GM23338 (cell line): ENCODE data around the gene NKAIN2. TPM values are rescaled to one million over a fixed set of nuclear protein-coding genes. Genes with fewer than 3 reads are reported as not detected.
A peak's percentile ranks its signal among the peaks of the same experiment; 100 is the strongest.

Source experiments
- ATAC-seq: fragments of 200-7000 bp; cut with Tn5 transposase; 3 replicates; pipeline ENCODE4 v1.9.1; 2020
- DNase-seq: peaks from one replicate; pipeline ENCODE4 v3.0.0-alpha.2; 2015; ENCODE audit warnings: low spot score
- H2AFZ ChIP-seq: fragments of 200-600 bp; sonication (generic); 2 replicates; pipeline ENCODE4 v1.8.0; 2016; ENCODE audit warnings: antibody characterized with exemption, mild to moderate bottlenecking, moderate library complexity
- H3F3A ChIP-seq: fragments of 200-600 bp; sonication (generic); replicated peaks from 2 replicates; pipeline ENCODE4 v1.8.0; 2017; ENCODE audit warnings: antibody characterized with exemption, mixed run types, low read depth
- H3K27ac ChIP-seq: fragments of 200-600 bp; sonication (generic); 2 replicates; pipeline ENCODE4 v1.6.1; 2016; ENCODE audit warnings: low read depth
- H3K27me3 ChIP-seq: fragments of 200-600 bp; sonication (generic); 2 replicates; pipeline ENCODE4 v1.8.0; 2016; ENCODE audit warnings: mild to moderate bottlenecking, mixed run types, moderate library complexity; ENCODE audit not compliant: insufficient read depth
- H3K36me3 ChIP-seq: fragments of 200-600 bp; sonication (generic); 2 replicates; pipeline ENCODE4 v1.8.0; 2016; ENCODE audit warnings: mild to moderate bottlenecking; ENCODE audit not compliant: insufficient read depth
- H3K4me1 ChIP-seq: fragments of 200-600 bp; sonication (generic); 2 replicates; pipeline ENCODE4 v1.8.0; 2016; ENCODE audit warnings: mild to moderate bottlenecking, moderate library complexity; ENCODE audit not compliant: insufficient read depth
- H3K4me2 ChIP-seq: fragments of 200-600 bp; sonication (generic); 2 replicates; pipeline ENCODE4 v1.7.1; 2017; ENCODE audit warnings: mixed run types
- H3K4me3 ChIP-seq: fragments of 200-600 bp; sonication (generic); 2 replicates; pipeline ENCODE4 v1.6.1; 2016; ENCODE audit warnings: mixed run types
- H3K79me2 ChIP-seq: fragments of 200-600 bp; sonication (generic); replicated peaks from 2 replicates; pipeline ENCODE4 v1.8.0; 2017; ENCODE audit warnings: mild to moderate bottlenecking; ENCODE audit not compliant: insufficient read depth
- H3K9me2 ChIP-seq: fragments of 200-600 bp; sonication (generic); 2 replicates; pipeline ENCODE4 v1.8.0; 2017; ENCODE audit not compliant: insufficient read depth
- H4K20me1 ChIP-seq: fragments of 200-600 bp; sonication (generic); replicated peaks from 2 replicates; pipeline ENCODE4 v1.8.0; 2017; ENCODE audit warnings: mild to moderate bottlenecking; ENCODE audit not compliant: insufficient read depth
- H3K27ac Mint-ChIP-seq: 2 replicates; pipeline ENCODE4 v1.8.0; 2020; ENCODE audit warnings: inconsistent platforms, mild to moderate bottlenecking, moderate library complexity, mixed read lengths
- H3K27me3 Mint-ChIP-seq: 3 replicates; pipeline ENCODE4 v1.8.0; 2022; ENCODE audit warnings: low read depth, mild to moderate bottlenecking, moderate library complexity, mixed read lengths, inconsistent platforms; ENCODE audit not compliant: insufficient read depth, poor library complexity
- H3K36me3 Mint-ChIP-seq: 3 replicates; pipeline ENCODE4 v1.8.0; 2021; ENCODE audit warnings: low read depth, mild to moderate bottlenecking, inconsistent platforms, moderate library complexity, mixed read lengths
- H3K4me1 Mint-ChIP-seq: 3 replicates; pipeline ENCODE4 v1.8.0; 2020; ENCODE audit warnings: mild to moderate bottlenecking, inconsistent platforms, mixed read lengths
- H3K4me3 Mint-ChIP-seq: 3 replicates; pipeline ENCODE4 v1.8.0; 2021; ENCODE audit warnings: moderate library complexity, mild to moderate bottlenecking, inconsistent platforms, mixed read lengths
- H3K9me3 Mint-ChIP-seq: 3 replicates; pipeline ENCODE4 v1.8.0; 2020; ENCODE audit warnings: moderate library complexity, mild to moderate bottlenecking, inconsistent platforms, mixed read lengths
- CREB1 ChIP-seq: fragments of 250-450 bp; sonication (Bioruptor Pico); IDR thresholded peaks from 2 replicates; pipeline ENCODE4 v1.5.0; 2020; ENCODE audit warnings: low read depth, mild to moderate bottlenecking, moderate library complexity
- CTCF ChIP-seq, 2 experiments: fragments of 200-600 bp in 1 of 2; sonication (generic) in 1 of 2; conservative IDR thresholded peaks; 2 replicates each; pipeline versions ENCODE4 v1.5.1 to v1.6.1; 2016 to 2017; ENCODE audit warnings: antibody characterized with exemption in 2 of 2, low read depth in 2 of 2, mild to moderate bottlenecking in 2 of 2, moderate library complexity in 1 of 2
- ETS1 ChIP-seq: IDR thresholded peaks from 2 replicates; pipeline ENCODE4 v1.6.1; 2016; ENCODE audit warnings: antibody characterized with exemption
- EZH2 ChIP-seq: fragments of 200-600 bp; sonication (generic); IDR thresholded peaks from one replicate; pipeline ENCODE4 v1.8.0; 2017; ENCODE audit warnings: antibody characterized with exemption, mild to moderate bottlenecking, low read depth; ENCODE audit not compliant: unreplicated experiment
- JUNB ChIP-seq: IDR thresholded peaks from one replicate; pipeline ENCODE4 v1.6.1; 2016; ENCODE audit warnings: antibody characterized with exemption; ENCODE audit not compliant: unreplicated experiment
- NANOG ChIP-seq: IDR thresholded peaks from 2 replicates; pipeline ENCODE4 v1.6.1; 2016; ENCODE audit warnings: antibody characterized with exemption, borderline replicate concordance
- ZNF462 ChIP-seq: fragments of 250-450 bp; sonication (Bioruptor Pico); IDR thresholded peaks from 2 replicates; pipeline ENCODE4 v1.5.0; 2020; ENCODE audit warnings: mild to moderate bottlenecking, moderate library complexity
- polyA plus RNA-seq: library from polyadenylated mRNA; unstranded; fragments of >200 nt; fragmentation: Nextera tagmentation; extraction: Ambion mirVana; gene quantifications from 2 replicates; pipeline ENCODE4 v1.2.1, GENCODE V29; 2016
- total RNA-seq: library from RNA; depleted of rRNA; stranded (reverse); fragments of >200 nt; shearing (Covaris generic); gene quantifications from 2 replicates; pipeline ENCODE4 v1.2.3, GENCODE V29; 2014

Gene NKAIN2
- total and polyA plus RNA-seq, 2 experiments from 2014 or later, result 0.39 to 1.1 TPM

- TF ChIP-seq CTCF (conservative IDR thresholded peaks at IDR 0.05; ENCODE audit: low read depth in 2 of 2), result no peak
- TF ChIP-seq ZNF462, result no peak
- no peak for TF ChIP-seq EZH2
- TF ChIP-seq ETS1, result no peak
- no peak for TF ChIP-seq NANOG
- TF ChIP-seq CREB1 (CRISPR knock-in tag), result no peak
- no peak for TF ChIP-seq JUNB
These were observed 1054.9 kb downstream of the NKAIN2 start for GRCh38 chr6:124858564-124858963.

More at GRCh38 chr6:124858564-124858963, 1054.9 kb downstream of the NKAIN2 start:
- H3K27ac ChIP-seq, result no peak overlapping the region
- H3K4me3 Mint-ChIP-seq, result no peak overlapping the region
- no peaks in the 10 kb centered on the region for H3F3A ChIP-seq
- H3K4me1 Mint-ChIP-seq, result peaks cover 3% of the 10 kb centered on the region; the same call in 1 of the 3 replicates
- H3K36me3 Mint-ChIP-seq, result no peaks in the 10 kb centered on the region
- no peak overlapping the region for H3K4me3 ChIP-seq
- no peaks in the 10 kb centered on the region for H3K27me3 ChIP-seq
- no peak overlapping the region for H3K4me2 ChIP-seq
- peaks cover 7% of the 10 kb centered on the region; the same call in 1 of the 3 replicates for H3K9me3 Mint-ChIP-seq
- no peaks in the 10 kb centered on the region for H3K79me2 ChIP-seq
- H3K27me3 Mint-ChIP-seq, result no peaks in the 10 kb centered on the region
- peak overlapping the region; percentile 49; the same call in 1 of the 2 replicates for H2AFZ ChIP-seq
- H3K9me2 ChIP-seq, result 0 out of 2 replicates have a peak, but pooled peaks cover 3% of the 10 kb centered on the region
- H3K36me3 ChIP-seq, result no peaks in the 10 kb centered on the region
- H3K27ac Mint-ChIP-seq, result no peak overlapping the region
- DNase-seq (no peak), ATAC-seq (no peak)
- H4K20me1 ChIP-seq, result no peaks in the 10 kb centered on the region
- peaks cover 3% of the 10 kb centered on the region; the same call in 1 of the 2 replicates for H3K4me1 ChIP-seq
